ENCODE results near the gene SLC6A13.

- TF ChIP-seq CTCF (conservative IDR thresholded peaks at IDR 0.05) (no peak), EZH2 (IDR thresholded peaks at IDR 0.05; ENCODE audit: low read depth) (no peak)
These were observed 90.6 kb downstream of the SLC6A13 start for GRCh38 chr12:171743-172676.

All from PC-9 (cell line).